AG04449 (cell line): ENCODE data around the gene SPRYD3.

Experiments used
- CTCF ChIA-PET: fragments of 350-600 bp; formaldehyde crosslinking; extraction: SDS; loops from one replicate; lab custom pipeline; 2021; ENCODE audit warnings: antibody characterized with exemption; lab: Yijun Ruan, JAX
- POLR2A ChIA-PET: fragments of 400-600, 350-600 bp; formaldehyde crosslinking; extraction: SDS; loops from one replicate; lab custom pipeline; 2020; ENCODE audit warnings: antibody characterized with exemption, inconsistent platforms; lab: Yijun Ruan, JAX
- DNase-seq: peaks from one replicate; pipeline ENCODE4 v3.0.0-alpha.2; 2010; ENCODE audit warnings: low read depth, low spot score
- H3K4me3 ChIP-seq: 2 replicates; pipeline ENCODE4 v1.5.1; 2011; ENCODE audit warnings: low read depth, mild to moderate bottlenecking, control low read depth, low read length
- CTCF ChIP-seq: IDR thresholded peaks from one replicate; pipeline ENCODE4 v1.5.1; 2011; ENCODE audit warnings: mild to moderate bottlenecking, moderate library complexity, low read length, control low read depth, inconsistent platforms; ENCODE audit not compliant: insufficient read depth; ENCODE audit errors: missing control alignments

Gene SPRYD3

GRCh38 chr12:53059434-53060063 is 19.6 kb downstream of the SPRYD3 start:
- DNase-seq, result no peak
- ChIA-PET CTCF (interaction anchor here (1.2 to 9.8 kb wide), 2 partner anchors 11 to 39 kb away, joined by 4 to 92 read pairs; partner anchors contain the start of gene TNS2), POLR2A (interaction anchor here (1.0 to 2.5 kb wide), 3 partner anchors 9 to 20 kb away, joined by 4 to 9 read pairs (median 7); partner anchors contain the start of gene SPRYD3)

GRCh38 chr12:53058674-53059433 is 20.3 kb downstream of the SPRYD3 start:
- no peak for TF ChIP-seq CTCF
- ChIA-PET POLR2A (interaction anchor here (1.0 to 2.5 kb wide), 3 partner anchors 8 to 20 kb away, joined by 4 to 7 read pairs (median 7); partner anchors contain the start of gene SPRYD3), CTCF (interaction anchor here (1.2 to 9.8 kb wide), 3 partner anchors 7 to 40 kb away, joined by 4 to 143 read pairs (median 92); partner anchors contain the start of gene TNS2)
- no peak overlapping the region for H3K4me3 ChIP-seq
- no peak for DNase-seq

More at GRCh38 chr12:53059434-53060063, 19.6 kb downstream of the SPRYD3 start:
- no peak overlapping the region for H3K4me3 ChIP-seq
- TF ChIP-seq CTCF, result no peak

GRCh38 chr12:53057816-53058500 is 21.2 kb downstream of the SPRYD3 start:
- CTCF ChIA-PET, result interaction anchor here (1.1 to 6.9 kb wide), 3 partner anchors 8 to 42 kb away, joined by 4 to 143 read pairs (median 4); no protein-coding TSS in a partner anchor
- TF ChIP-seq CTCF, result no peak

GRCh38 chr12:53056901-53057300 is 22.3 kb downstream of the SPRYD3 start:
- ChIA-PET POLR2A (interaction anchor here (0.8 to 2.5 kb wide), 3 partner anchors 9 to 22 kb away, joined by 4 to 7 read pairs (median 4); partner anchors contain the start of gene SPRYD3), CTCF (interaction anchor here (0.6 to 6.9 kb wide), 5 partner anchors 9 to 102 kb away, joined by 3 to 143 read pairs (median 4); no protein-coding TSS in a partner anchor)
- no peak for TF ChIP-seq CTCF
- DNase-seq, result no peak
- H3K4me3 ChIP-seq, result no peak overlapping the region

More at GRCh38 chr12:53057816-53058500, 21.2 kb downstream of the SPRYD3 start:
- POLR2A ChIA-PET, result interaction anchor here (0.6 to 2.5 kb wide), 3 partner anchors 8 to 21 kb away, joined by 4 to 7 read pairs (median 7); partner anchors contain the start of gene SPRYD3
- no peak for DNase-seq
- H3K4me3 ChIP-seq, result no peak overlapping the region

- ChIA-PET CTCF (interaction anchor here (1.6 to 6.9 kb wide), 4 partner anchors 9 to 103 kb away, joined by 4 to 143 read pairs (median 19); partner anchors contain the start of gene IGFBP6), POLR2A (interaction anchor here (0.8 to 4.1 kb wide), 4 partner anchors 8 to 23 kb away, joined by 4 to 19 read pairs (median 6); partner anchors contain the start of gene SPRYD3)
- no peak for DNase-seq
- TF ChIP-seq CTCF, result no peak
- H3K4me3 ChIP-seq, result no peak overlapping the region
Measured at GRCh38 chr12:53056296-53056695, 22.9 kb downstream of the SPRYD3 start.
